HAP-1 (cell line): ENCODE data around the gene NOTUM.
A peak's percentile ranks its signal among the peaks of the same experiment; 100 is the strongest.
"Not testable (repeated sequence)": the region's sequence is repeated elsewhere in the genome, so short reads cannot be mapped to it uniquely, and the experiment has no call there.

Experiments used
- DNase-seq, 2 experiments: peaks; one replicate each; pipeline ENCODE4 v3.0.0-alpha.2; 2016 to 2020; ENCODE audit warnings: low spot score in 2 of 2
- H3K27me3 ChIP-seq: fragments of 250-450 bp; sonication (Bioruptor Pico); 2 replicates; pipeline ENCODE4 v1.5.1; 2020; ENCODE audit warnings: low read depth, mild to moderate bottlenecking, moderate library complexity
- H3K36me3 ChIP-seq: fragments of 250-450 bp; sonication (Bioruptor Pico); replicated peaks from 2 replicates; pipeline ENCODE4 v1.5.1; 2020; ENCODE audit warnings: mild to moderate bottlenecking
- H3K4me1 ChIP-seq: fragments of 250-450 bp; sonication (Bioruptor Pico); 2 replicates; pipeline ENCODE4 v1.5.1; 2020; ENCODE audit warnings: mild to moderate bottlenecking
- H3K4me3 ChIP-seq: fragments of 250-450 bp; sonication (Bioruptor Pico); 2 replicates; pipeline ENCODE4 v1.5.1; 2020; ENCODE audit warnings: mild to moderate bottlenecking, moderate library complexity
- H3K9me3 ChIP-seq: fragments of 250-450 bp; sonication (Bioruptor Pico); 2 replicates; pipeline ENCODE4 v1.5.1; 2020; ENCODE audit warnings: mild to moderate bottlenecking, moderate library complexity
- in situ Hi-C: fragments of 300-500 bp; cut with MboI; formaldehyde crosslinking; loops from 3 replicates; pipeline ENCODE4 v1.14.3; 2020; ENCODE audit warnings: low sequenced_read_pairs, inconsistent platforms, mixed read lengths

The NOTUM gene

DNA sequence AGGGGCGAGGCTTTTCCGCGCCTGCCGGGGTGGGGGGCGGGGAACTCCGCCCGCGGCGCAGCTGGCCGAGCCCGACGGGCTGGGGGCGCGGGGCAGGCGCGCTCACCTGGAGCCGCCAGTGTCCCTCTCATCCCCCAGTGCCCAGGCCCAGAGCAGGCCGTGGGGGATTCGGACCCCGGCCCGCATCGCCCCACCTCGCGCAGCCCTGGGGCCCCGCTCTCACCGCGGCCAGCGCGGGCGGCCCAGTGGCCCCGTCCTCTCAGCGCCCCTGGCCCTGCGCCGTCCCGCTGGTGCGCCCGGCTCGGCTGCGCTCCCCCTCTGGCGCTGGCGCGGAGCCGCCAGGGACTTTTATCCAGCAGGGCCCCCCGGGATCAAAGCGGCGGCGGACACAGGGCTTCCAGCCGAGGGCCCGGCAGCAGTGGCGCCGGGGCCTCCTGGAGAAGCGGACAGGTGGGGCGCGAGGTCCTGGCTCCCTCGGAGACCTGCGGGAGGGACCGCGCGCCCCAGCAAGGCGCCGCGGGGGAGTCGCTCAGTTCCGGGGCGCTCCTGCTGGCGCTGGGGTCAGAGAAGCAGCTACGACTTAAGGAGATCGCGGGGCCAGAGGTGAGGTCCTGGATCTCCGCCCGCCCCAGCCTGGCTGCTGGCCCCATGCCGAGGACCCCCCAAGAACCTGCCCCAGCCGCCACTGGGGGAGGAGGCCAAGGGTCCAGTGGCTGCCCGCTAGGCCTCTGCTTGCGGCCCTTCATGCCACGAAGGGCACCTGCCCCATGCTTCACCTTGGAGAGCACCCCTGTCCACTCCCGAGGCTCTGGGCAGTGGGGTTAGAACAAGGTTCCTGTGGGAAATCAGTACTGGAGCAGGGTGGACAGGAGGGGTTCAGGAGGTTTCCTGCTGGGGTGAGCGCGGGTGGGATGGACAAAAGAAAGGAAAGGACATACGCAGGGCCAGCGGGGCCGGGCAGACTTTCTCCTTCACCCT, 823 bp upstream of the NOTUM start:
- Histone ChIP-seq H3K9me3 (no peaks in the 10 kb centered on the region), H3K27me3 (peaks cover 8% of the 10 kb centered on the region), H3K36me3 (no peaks in the 10 kb centered on the region), H3K4me3 (no peak overlapping the region), H3K4me1 (no peaks in the 10 kb centered on the region; the same call in 1 of the 2 replicates)
- in situ Hi-C loops: no loop called here
- DNase-seq: no peak

DNA sequence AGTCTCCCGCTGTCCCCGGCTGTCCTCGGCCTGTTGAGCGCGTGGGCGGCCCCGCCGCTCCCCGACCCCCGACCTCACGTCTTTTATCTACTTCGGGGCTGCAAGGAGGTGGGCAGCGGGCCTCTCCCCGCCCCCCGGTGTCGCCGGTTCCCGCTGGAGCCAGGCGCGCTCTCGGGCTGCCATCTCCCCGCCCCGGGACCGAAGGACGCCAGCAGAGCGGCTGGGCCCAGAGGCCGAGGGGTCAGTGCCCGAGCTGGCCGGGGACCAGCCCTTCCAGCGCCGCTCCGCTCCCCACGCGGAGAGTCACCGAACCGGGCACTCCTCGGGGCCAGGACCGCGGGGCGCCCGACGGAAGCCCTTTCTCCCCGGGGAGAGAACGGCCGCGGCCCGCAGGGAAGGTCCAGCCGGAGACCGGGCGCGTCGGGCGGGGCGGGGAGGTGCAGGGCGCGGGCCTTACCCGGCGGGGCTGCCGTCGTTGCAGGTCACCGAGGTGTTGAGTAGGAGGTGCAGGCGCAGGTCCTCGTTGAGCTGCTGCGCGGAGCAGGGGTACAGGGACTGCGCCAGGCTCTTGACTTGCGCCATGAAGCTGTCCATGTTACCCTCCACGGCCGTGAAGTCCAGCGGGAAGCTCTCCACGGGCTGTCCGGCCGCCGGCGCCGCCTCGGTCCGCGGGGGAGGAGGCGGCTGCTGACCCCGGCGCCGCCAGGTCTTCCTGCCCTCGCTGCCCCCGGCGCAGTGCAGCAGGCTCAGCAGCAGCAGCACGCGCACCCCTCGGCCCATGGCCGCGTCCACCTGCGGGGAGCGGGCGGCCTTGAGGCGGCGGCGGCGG, 643 bp downstream of the NOTUM start:
- H3K36me3 ChIP-seq: no peaks in the 10 kb centered on the region
- peaks cover 8% of the 10 kb centered on the region for H3K27me3 ChIP-seq
- peak in 1 of 2 experiments; percentile 32 for DNase-seq

DNA sequence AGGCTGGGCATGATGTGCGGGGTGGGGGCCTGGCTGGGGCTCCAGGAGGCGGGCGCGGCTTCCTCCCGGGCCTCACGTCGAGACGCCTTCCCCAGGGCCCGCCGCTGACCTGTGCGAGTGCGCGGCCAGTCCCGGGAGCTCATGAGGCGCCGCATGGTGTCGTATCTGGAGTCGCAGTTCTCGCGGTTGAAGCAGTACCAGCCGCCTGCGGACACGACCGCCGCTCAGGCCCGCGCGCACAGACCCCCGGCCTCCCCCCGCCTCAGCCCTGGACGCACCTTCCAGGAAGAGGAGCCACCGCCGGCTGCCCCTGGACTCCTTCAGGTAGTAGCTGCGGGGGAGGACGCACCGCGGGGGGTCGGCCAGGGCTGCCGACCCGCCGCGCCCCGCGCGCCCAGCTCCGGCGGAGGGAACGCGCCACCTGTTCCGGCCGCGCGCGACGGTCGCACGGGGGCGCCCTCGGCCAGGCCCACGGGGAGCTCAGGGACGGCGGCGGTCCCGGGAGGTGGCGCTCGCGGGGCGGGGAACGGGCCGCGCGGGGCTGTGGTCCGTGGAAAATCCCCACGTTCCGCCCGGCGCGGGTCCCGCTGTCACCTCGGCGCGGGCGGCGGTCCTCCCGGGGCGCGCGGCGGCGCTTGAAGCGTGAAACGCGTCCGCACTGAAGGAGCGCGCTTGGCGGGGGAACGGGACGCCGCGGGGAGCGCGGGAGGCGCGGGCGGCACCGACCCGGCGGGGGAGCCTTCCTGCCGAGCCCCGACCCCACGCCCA, 1.4 kb downstream of the NOTUM start:
- Histone ChIP-seq H3K27me3 (peaks cover 8% of the 10 kb centered on the region), H3K36me3 (no peaks in the 10 kb centered on the region), H3K9me3 (no peaks in the 10 kb centered on the region), H3K4me1 (no peaks in the 10 kb centered on the region; the same call in 1 of the 2 replicates), H3K4me3 (peak overlapping the region; percentile 37)
- in situ Hi-C loops: no loop called here
- DNase-seq: peak in 1 of 2 experiments; percentile 74

More for the DNA sequence above, 643 bp downstream of the NOTUM start:
- Histone ChIP-seq H3K4me1 (no peaks in the 10 kb centered on the region; the same call in 1 of the 2 replicates), H3K9me3 (no peaks in the 10 kb centered on the region), H3K4me3 (peak overlapping the region; percentile 37)
- in situ Hi-C loops: no loop called here

DNA sequence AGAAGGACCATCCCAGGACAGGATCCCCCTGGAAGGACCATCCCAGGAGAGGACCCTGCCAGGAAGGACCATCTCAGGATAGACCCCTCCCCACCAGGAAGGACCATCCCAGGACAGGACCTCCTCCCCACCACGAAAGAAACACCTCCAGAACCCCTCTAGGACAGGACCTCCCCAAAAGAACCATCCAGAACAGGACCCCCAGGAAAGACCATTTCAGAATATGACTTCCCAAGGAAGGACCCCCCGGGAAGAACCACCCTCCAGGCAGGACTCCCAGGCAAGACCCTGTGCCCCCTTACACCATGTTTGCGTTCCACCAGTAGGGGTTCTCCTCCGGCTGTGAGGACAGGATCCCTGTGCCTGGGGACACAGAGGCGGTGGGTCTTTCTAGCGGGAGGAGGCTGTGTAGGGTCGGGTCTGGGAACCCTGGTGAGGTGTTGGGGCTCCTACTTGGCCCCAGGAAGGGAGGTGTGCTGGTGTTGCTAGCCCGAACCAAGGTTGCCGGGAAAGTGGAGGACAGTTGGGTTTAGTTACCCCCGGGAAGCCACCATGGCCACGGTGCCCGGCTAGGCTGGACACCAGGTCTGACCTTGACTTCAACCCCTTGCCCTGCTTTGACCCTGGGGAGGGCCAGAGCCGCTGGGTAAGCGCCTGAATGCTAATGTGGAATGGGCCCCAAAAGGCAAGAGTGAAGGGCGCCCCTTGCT, 2.2 kb downstream of the NOTUM start:
- in situ Hi-C loops: no loop called here
- peak overlapping the region; percentile 37 for H3K4me3 ChIP-seq

DNA sequence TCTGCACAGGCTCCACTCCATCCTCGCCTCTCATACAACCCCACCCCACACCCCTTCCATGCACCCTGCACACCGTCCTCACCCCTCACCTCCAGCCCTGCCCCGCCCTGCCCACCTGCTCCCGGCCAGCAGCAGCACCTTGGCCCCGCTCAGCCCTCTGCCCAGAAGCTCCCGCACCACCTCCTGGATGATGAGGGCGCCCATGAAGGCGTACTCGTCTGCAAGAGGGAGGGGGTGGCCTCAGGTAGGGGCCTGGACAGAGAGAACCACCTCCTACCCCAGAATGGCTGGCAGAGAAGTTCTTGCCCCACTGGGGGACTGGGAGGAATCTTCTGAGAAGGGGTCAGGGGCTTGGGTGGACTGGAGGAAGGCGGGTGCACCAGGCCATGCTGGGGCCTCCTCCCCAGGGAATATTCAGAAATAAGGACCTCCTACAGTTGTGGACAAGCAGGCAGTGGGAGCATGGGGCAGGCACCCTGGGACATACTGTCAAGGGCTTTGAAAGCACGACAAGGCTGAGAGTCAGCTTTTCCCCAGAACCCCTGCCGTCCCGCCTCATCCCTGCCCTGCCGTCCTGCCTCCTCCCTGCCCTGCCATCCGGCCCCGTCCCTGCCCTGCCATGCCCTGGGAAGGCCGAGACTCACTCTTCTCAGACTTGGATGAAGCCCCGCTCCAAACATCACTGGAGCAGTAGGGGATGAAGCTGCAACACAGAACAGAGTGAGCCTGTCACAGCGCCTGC, 3.1 kb downstream of the NOTUM start:
- DNase-seq: no peak
- in situ Hi-C loops: no loop called here
- Histone ChIP-seq H3K4me1 (no peaks in the 10 kb centered on the region; the same call in 1 of the 2 replicates), H3K27me3 (peaks cover 8% of the 10 kb centered on the region), H3K9me3 (no peaks in the 10 kb centered on the region), H3K36me3 (no peaks in the 10 kb centered on the region), H3K4me3 (no peak overlapping the region)

More for the DNA sequence above, 2.2 kb downstream of the NOTUM start:
- Histone ChIP-seq H3K9me3 (no peaks in the 10 kb centered on the region), H3K27me3 (peaks cover 8% of the 10 kb centered on the region), H3K36me3 (no peaks in the 10 kb centered on the region), H3K4me1 (no peaks in the 10 kb centered on the region; the same call in 1 of the 2 replicates)
- DNase-seq: no peak

DNA sequence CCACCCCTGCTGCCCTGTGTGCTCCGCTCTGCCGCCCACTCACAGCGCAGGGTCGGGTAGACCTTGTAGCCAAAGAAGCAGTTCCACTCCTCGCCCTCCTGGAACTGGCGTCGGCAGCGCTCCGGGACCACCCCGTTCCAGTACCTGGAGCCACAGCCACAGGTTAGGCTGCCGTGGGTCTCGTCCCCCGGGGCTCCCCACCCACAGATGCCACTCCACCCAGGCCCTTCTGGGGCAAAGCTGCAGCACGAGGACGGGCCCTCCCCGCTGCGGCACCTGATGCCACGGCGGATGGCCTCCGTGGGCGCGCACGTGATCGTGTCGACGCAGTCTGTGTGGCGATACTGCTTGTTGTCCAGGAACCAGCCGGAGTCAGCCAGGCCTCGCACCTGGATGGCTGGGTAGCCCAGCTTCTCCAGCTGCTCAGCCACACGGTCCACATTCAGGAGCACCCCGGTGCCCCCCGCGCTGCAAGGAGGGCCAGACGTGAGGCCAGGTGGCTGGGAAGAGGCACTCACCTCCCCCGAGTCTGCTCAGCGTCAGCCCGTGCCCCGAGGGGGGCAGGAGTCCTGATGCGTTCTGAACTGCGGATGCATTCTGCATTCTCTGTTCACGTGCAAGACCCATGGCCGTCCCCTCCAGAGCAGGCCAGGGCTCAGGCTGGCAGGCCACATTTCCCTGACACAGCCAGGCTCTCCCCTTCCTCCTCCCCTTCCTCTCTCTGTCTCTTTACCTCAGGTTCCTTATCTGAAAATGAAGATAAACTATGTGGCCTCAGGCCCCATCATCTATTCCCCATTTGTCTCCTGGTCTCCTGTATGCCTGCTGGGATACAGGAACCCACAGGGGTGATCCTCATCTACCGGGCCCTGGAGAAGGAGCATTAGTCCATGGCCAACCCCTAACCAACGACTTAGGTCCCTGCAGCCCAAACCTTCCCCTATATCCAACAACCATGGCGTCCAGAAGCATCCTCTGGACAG, 4.1 kb downstream of the NOTUM start:
- no peaks in the 10 kb centered on the region for H3K36me3 ChIP-seq
- peaks cover 8% of the 10 kb centered on the region for H3K27me3 ChIP-seq
- no peaks in the 10 kb centered on the region; the same call in 1 of the 2 replicates for H3K4me1 ChIP-seq
- H3K4me3 ChIP-seq: no peak overlapping the region
- in situ Hi-C loops: no loop called here
- H3K9me3 ChIP-seq: no peaks in the 10 kb centered on the region
- DNase-seq: no peak

DNA sequence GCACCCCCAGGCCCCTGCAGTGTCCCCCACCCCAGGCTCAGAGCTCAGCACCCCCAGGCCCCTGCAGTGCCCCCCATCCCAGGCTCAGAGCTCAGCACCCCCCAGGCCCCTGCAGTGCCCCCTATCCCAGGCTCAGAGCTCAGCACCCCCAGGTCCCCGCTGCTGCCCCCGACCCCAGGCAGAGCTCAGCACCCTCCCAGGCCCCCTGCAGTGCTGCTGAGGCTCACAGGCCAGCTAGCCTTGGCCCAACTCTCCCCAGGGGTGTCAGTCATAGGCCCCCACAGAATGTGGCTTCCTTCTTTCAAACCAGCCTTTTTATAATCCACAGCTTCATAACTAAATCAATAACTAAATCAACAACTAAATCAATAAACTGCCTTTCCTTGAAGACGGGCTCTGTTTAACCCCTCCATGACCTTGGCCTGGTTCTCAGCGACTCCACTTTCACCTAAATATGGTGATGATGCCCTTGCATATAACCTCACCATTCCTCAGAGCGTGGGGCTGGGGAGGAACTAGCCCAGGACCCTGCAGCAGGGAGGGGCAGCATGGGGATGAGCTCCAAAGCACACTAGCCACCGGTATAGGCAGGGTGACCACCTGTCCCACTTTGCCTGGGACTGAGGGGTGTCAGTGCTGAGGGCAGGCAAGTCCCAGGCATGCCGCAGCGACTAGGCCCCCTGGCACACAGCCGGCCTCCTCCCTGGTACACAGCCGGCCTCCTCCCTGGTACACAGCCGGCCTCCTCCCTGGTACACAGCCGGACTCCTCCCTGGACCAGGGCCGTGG, 5.0 kb downstream of the NOTUM start:
- H3K27me3 ChIP-seq: peaks cover 8% of the 10 kb centered on the region
- no peaks in the 10 kb centered on the region for H3K9me3 ChIP-seq
- H3K4me1 ChIP-seq: no peaks in the 10 kb centered on the region; the same call in 1 of the 2 replicates

DNA sequence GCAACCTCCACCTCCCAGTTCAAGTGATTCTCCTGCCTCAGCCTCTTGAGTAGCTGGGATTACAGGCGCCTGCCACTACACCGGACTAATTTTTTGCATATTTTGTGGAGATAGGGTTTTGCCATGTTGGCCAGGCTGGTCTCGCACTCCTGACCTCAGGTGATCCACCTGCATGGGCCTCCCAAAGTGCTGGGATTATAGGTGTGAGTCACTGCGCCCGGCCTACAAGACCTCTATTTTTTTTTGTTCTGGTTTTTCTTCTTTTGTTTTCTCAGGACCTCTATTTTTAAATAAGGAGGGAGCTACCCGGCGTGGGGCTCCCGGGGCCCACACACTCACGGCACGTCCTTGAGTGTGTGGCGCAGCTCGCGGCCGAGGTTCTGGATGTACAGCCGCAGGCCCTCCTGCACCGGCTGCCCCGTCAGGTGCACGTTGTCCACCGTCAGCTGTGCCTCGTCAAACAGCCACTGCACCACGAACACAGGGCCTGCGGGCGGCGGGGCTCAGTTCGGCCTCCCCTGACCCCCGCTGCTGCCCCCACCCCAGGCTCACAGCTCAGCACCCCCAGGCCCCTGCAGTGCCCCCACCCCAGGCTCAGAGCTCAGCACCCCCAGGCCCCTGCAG, 5.8 kb downstream of the NOTUM start:
- H3K36me3 ChIP-seq: no peaks in the 10 kb centered on the region
- in situ Hi-C loops: no loop called here
- no peaks in the 10 kb centered on the region; the same call in 1 of the 2 replicates for H3K4me1 ChIP-seq
- DNase-seq: no peak
- no peaks in the 10 kb centered on the region for H3K9me3 ChIP-seq
- H3K27me3 ChIP-seq: peaks cover 4% of the 10 kb centered on the region
- H3K4me3 ChIP-seq: no peak overlapping the region

More for the DNA sequence above, 5.0 kb downstream of the NOTUM start:
- Histone ChIP-seq H3K4me3 (no peak overlapping the region), H3K36me3 (no peaks in the 10 kb centered on the region)
- in situ Hi-C loops: no loop called here
- no peak for DNase-seq

DNA sequence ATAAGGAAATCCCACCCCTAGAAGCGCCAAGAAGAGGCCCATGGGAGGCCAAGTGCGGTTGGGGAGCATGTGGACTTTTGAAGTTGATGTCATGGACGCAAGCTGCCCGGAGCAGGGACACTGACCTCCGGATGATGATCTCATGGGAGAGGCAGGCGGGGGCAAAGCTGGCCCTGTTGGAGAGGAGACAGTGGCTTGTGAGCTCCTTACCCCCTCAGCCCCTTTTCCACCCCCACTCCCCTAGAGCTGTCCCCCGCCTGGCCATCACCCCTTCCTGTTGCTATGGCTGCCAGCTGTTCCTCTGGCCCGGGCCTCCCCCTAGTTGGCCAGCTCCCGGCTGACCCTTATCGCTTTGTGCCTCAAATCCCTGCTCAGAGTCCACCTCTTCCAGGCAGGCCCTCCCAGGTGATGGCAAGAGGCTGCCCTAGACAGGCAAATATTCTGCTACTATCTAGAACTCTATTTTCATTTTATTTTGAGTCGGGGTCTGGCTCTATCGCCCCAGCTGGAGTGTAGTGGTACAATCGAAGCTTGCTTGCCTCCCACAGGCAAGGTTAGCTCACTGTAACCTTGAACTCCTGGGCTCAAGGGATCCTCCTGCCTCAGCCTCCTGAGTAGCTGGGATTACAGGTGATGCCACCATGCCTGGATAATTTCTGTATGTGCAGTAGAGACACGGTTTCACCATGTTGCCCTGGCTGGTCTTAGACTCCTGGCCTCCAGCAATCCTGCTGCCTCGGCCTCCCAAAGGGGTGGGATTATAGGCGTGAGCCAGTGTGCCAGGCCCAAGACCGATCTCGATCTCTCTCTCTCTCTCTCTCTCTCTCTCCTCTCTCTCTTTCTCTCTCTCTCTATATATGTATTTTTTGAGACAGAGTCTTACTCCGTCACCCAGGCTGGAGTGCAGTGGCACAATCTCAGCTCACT, 6.6 kb downstream of the NOTUM start:
- Histone ChIP-seq H3K36me3 (no peaks in the 10 kb centered on the region), H3K27me3 (no peaks in the 10 kb centered on the region; the same call in 1 of the 2 replicates), H3K4me1 (no peaks in the 10 kb centered on the region), H3K4me3 (no peak overlapping the region), H3K9me3 (no peaks in the 10 kb centered on the region)
- in situ Hi-C loops: no loop called here
- no peak for DNase-seq

DNA sequence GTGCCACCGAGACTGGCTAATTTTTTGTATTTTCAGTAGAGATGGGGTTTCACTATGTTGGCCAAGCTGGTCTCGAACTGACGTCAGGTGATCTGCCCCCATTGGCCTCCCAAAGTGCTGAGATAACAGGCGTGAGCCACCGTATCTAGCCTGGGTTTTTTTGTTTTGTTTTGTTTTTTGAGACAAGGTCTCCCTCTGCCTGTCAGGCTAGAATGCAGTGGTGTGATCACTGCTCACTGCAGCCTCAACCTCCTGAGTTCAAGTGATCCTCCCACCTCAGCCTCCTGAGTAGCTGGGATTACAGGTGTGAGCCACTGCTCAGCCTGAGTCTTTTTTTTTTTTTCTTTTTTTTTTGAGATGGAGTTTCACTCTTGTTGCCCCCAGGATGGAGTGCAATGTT, 7.5 kb downstream of the NOTUM start:
- H3K27me3 ChIP-seq, H3K4me3 ChIP-seq, in situ Hi-C loops, H3K9me3 ChIP-seq, H3K4me1 ChIP-seq, H3K36me3 ChIP-seq, DNase-seq: not testable (repeated sequence)
